Thyroid gland (tissue), 4 donors: ENCODE measurements around the gene CSH1.
"Not testable (repeated sequence)": the region's sequence is repeated elsewhere in the genome, so short reads cannot be mapped to it uniquely, and the experiment has no call there.

ENCODE experiments used
- CTCF ChIP-seq, 6 experiments: fragments of 200-600 bp in 3 of 6; fragments of 450-650 bp in 3 of 6; sonication (generic) in 3 of 6; IDR thresholded peaks; one replicate each; pipeline ENCODE4 v1.5.1; 2016 to 2019; ENCODE audit warnings: antibody characterized with exemption in 6 of 6, mild to moderate bottlenecking in 2 of 6, inconsistent platforms in 1 of 6, moderate library complexity in 1 of 6
- POLR2A ChIP-seq, 2 donors: fragments of 450-650 bp; IDR thresholded peaks; one replicate each; pipeline ENCODE4 v1.6.1; 2017; ENCODE audit warnings: antibody characterized with exemption in 2 of 2, mild to moderate bottlenecking in 2 of 2, moderate library complexity in 1 of 2

DNA sequence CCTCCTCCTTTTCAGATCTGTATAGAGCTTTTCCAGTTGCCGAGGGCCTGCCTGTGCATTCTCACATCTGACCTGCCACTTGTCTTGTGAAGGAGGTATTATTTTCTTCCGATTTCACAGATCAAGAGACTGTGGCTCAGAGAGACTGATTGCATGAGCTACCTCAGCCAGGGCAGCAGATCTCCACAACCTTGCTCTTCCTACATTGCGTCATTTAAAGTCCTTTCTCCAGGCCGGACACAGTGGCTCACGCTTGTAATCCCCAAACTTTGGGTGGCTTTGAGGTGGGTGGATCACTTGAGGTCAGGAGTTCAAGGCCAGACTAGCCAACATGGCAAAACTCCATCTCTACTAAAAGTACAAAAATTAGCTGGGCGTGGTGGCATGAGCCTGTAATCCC, 23.7 kb upstream of the CSH1 start:
- not testable (repeated sequence) for TF ChIP-seq POLR2A, CTCF (IDR thresholded peaks at IDR 0.05)
